ENCODE results near the gene CMC1.

Gene CMC1

GRCh38 chr3:28322464-28322863 is 81.0 kb downstream of the CMC1 start:
- Histone ChIP-seq H3K36me3 (replicated peaks; ENCODE audit: low read depth, low read length) (peaks cover 42% of the 10 kb centered on the region), H3K4me1 (ENCODE audit: low read length) (no peaks in the 10 kb centered on the region), H3K4me2 (ENCODE audit: low read length) (no peak overlapping the region)

DNA sequence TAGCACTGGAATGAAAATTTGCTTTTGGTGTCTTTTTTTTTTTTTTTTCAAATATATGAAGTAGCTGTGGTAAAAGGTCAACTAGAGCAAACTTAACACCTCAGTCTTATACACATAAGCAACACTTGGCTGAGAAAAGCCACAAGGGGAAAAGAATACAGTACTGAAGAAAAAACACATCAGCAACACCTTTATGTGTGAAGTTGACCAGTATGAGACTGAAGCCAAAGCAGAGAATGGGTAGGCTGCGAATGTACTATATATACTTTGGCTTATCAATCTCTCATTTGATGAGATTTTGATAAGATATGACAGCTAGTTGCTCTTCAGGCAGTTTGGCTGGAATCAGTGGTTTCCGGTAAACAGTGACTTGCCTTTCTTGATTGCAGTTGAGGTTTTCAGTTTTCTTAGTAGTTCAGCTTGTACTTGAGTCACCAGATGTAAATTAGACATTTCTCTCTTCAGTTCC is 85.1 kb downstream of the CMC1 start:
- H4K20me1 ChIP-seq (ENCODE audit: insufficient read depth, low read length): no peaks in the 10 kb centered on the region
- H3K27me3 ChIP-seq (ENCODE audit: low read depth, low read length): no peaks in the 10 kb centered on the region
- H3K4me1 ChIP-seq (ENCODE audit: low read length): no peaks in the 10 kb centered on the region
- H3K27ac ChIP-seq (ENCODE audit: low read length): no peak overlapping the region
- H3K36me3 ChIP-seq (replicated peaks; ENCODE audit: low read depth, low read length): peaks cover 34% of the 10 kb centered on the region
- no peaks in the 10 kb centered on the region for H3K9me3 ChIP-seq (ENCODE audit: insufficient read depth, low read length)
- no peak for TF ChIP-seq CTCF (IDR thresholded peaks at IDR 0.05; ENCODE audit: low read depth, low read length)
- no peak for TF ChIP-seq EZH2phosphoT487 (IDR thresholded peaks at IDR 0.05; ENCODE audit: low read depth)
- no peak overlapping the region for H3K4me3 ChIP-seq (ENCODE audit: low read length)
- no peak overlapping the region for H2AFZ ChIP-seq (ENCODE audit: low read depth, low read length)
- no peak overlapping the region for H3K4me2 ChIP-seq (ENCODE audit: low read length)
- no peak overlapping the region for H3K9ac ChIP-seq (ENCODE audit: low read length)
- H3K79me2 ChIP-seq (ENCODE audit: low read length): no peaks in the 10 kb centered on the region

More at GRCh38 chr3:28322464-28322863, 81.0 kb downstream of the CMC1 start:
- no peak for TF ChIP-seq CTCF (IDR thresholded peaks at IDR 0.05; ENCODE audit: low read depth, low read length)
- no peak for TF ChIP-seq EZH2phosphoT487 (IDR thresholded peaks at IDR 0.05; ENCODE audit: low read depth)
- Histone ChIP-seq H3K79me2 (ENCODE audit: low read length) (no peaks in the 10 kb centered on the region), H3K9me3 (ENCODE audit: insufficient read depth, low read length) (no peaks in the 10 kb centered on the region), H3K27me3 (ENCODE audit: low read depth, low read length) (no peaks in the 10 kb centered on the region), H4K20me1 (ENCODE audit: insufficient read depth, low read length) (no peaks in the 10 kb centered on the region), H2AFZ (ENCODE audit: low read depth, low read length) (no peak overlapping the region), H3K27ac (ENCODE audit: low read length) (no peak overlapping the region), H3K9ac (ENCODE audit: low read length) (no peak overlapping the region), H3K4me3 (ENCODE audit: low read length) (no peak overlapping the region)

GRCh38 chr3:28328188-28329151 is 87.1 kb downstream of the CMC1 start:
- Histone ChIP-seq H3K4me3 (ENCODE audit: low read length) (no peak overlapping the region), H3K4me2 (ENCODE audit: low read length) (no peak overlapping the region), H3K9me3 (ENCODE audit: insufficient read depth, low read length) (no peaks in the 10 kb centered on the region), H3K36me3 (replicated peaks; ENCODE audit: low read depth, low read length) (peaks cover 31% of the 10 kb centered on the region), H4K20me1 (ENCODE audit: insufficient read depth, low read length) (no peaks in the 10 kb centered on the region), H3K79me2 (ENCODE audit: low read length) (no peaks in the 10 kb centered on the region), H3K27me3 (ENCODE audit: low read depth, low read length) (no peaks in the 10 kb centered on the region), H3K27ac (ENCODE audit: low read length) (no peak overlapping the region), H2AFZ (ENCODE audit: low read depth, low read length) (no peak overlapping the region), H3K9ac (ENCODE audit: low read length) (no peak overlapping the region), H3K4me1 (ENCODE audit: low read length) (no peaks in the 10 kb centered on the region)
- TF ChIP-seq CTCF (IDR thresholded peaks at IDR 0.05; ENCODE audit: low read depth, low read length) (peak; percentile 79), EZH2phosphoT487 (IDR thresholded peaks at IDR 0.05; ENCODE audit: low read depth) (no peak)

- TF ChIP-seq EZH2phosphoT487 (IDR thresholded peaks at IDR 0.05; ENCODE audit: low read depth): no peak
- TF ChIP-seq CTCF (IDR thresholded peaks at IDR 0.05; ENCODE audit: low read depth, low read length): peak; percentile 50
- Histone ChIP-seq H3K4me2 (ENCODE audit: low read length) (no peak overlapping the region), H4K20me1 (ENCODE audit: insufficient read depth, low read length) (no peaks in the 10 kb centered on the region), H3K4me3 (ENCODE audit: low read length) (no peak overlapping the region), H3K36me3 (replicated peaks; ENCODE audit: low read depth, low read length) (peaks cover 7% of the 10 kb centered on the region), H3K27me3 (ENCODE audit: low read depth, low read length) (no peaks in the 10 kb centered on the region), H3K9me3 (ENCODE audit: insufficient read depth, low read length) (no peaks in the 10 kb centered on the region), H3K27ac (ENCODE audit: low read length) (no peak overlapping the region), H3K9ac (ENCODE audit: low read length) (no peak overlapping the region), H3K79me2 (ENCODE audit: low read length) (no peaks in the 10 kb centered on the region), H3K4me1 (ENCODE audit: low read length) (no peaks in the 10 kb centered on the region), H2AFZ (ENCODE audit: low read depth, low read length) (no peak overlapping the region)
These were observed 93.1 kb downstream of the CMC1 start for GRCh38 chr3:28334552-28334951.

Data from OCI-LY3 (cell line).